ENCODE measurements around the gene HEBP2. TPM values are rescaled to one million over a fixed set of nuclear protein-coding genes. Genes with fewer than 3 reads are reported as not detected.
A peak's percentile ranks its signal among the peaks of the same experiment; 100 is the strongest.

Gene HEBP2
- total and polyA plus RNA-seq, 2 of the 13 experiments (the other 11 are each of a cell fraction or from before 2014, with no cell fraction given) = 16.0 to 72.8 TPM

DNA sequence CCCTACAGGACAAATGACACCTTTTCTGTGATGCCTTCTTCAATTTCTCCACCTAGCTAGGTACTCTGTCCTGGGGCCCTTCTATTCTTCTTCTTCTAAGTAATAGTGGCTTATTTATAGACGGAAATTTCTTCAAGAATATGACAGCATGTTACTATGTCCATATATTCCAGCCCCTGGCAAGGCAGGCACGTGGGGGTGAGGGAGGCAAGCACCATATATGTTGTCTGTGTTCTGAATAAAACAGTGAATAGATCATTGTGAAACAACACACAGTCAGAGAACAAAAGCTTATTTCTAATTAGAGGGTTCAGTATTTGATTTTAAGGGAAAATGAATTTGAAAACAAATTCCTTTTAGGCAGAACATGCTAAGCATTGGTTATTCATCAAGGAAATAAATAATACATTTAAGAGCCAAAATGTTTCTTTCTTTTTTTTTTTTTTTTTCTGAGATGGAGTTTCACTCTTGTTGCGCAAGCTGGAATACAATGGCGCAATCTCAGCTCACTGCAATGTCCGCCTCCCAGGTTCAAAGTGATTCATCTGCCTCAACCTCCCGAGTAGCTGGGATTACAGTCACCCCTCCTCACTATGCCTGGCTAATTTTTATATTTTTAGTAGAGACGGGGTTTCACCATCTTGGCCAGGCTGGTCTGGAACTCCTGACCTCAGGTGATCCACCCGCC lies 6.2 kb downstream of the HEBP2 start (continued):
- TF ChIP-seq, protein P1, sequence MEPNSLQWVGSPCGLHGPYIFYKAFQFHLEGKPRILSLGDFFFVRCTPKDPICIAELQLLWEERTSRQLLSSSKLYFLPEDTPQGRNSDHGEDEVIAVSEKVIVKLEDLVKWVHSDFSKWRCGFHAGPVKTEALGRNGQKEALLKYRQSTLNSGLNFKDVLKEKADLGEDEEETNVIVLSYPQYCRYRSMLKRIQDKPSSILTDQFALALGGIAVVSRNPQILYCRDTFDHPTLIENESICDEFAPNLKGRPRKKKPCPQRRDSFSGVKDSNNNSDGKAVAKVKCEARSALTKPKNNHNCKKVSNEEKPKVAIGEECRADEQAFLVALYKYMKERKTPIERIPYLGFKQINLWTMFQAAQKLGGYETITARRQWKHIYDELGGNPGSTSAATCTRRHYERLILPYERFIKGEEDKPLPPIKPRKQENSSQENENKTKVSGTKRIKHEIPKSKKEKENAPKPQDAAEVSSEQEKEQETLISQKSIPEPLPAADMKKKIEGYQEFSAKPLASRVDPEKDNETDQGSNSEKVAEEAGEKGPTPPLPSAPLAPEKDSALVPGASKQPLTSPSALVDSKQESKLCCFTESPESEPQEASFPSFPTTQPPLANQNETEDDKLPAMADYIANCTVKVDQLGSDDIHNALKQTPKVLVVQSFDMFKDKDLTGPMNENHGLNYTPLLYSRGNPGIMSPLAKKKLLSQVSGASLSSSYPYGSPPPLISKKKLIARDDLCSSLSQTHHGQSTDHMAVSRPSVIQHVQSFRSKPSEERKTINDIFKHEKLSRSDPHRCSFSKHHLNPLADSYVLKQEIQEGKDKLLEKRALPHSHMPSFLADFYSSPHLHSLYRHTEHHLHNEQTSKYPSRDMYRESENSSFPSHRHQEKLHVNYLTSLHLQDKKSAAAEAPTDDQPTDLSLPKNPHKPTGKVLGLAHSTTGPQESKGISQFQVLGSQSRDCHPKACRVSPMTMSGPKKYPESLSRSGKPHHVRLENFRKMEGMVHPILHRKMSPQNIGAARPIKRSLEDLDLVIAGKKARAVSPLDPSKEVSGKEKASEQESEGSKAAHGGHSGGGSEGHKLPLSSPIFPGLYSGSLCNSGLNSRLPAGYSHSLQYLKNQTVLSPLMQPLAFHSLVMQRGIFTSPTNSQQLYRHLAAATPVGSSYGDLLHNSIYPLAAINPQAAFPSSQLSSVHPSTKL (CRISPR knock-in tag; IDR thresholded peaks at IDR 0.05) = no peak
- TF ChIP-seq CEBPB (IDR thresholded peaks at IDR 0.05; ENCODE audit: borderline replicate concordance, low read depth, low read length) (peak; percentile 96), CERS6 (CRISPR knock-in tag; IDR thresholded peaks at IDR 0.05) (no peak), ARNT (IDR thresholded peaks at IDR 0.05) (no peak), NR2F1 (CRISPR knock-in tag; IDR thresholded peaks at IDR 0.05) (no peak), ZFP36L2 (CRISPR knock-in tag; IDR thresholded peaks at IDR 0.05) (no peak), ZNF329 (CRISPR knock-in tag; IDR thresholded peaks at IDR 0.05; ENCODE audit: low read depth) (no peak), SIN3A (IDR thresholded peaks at IDR 0.05; ENCODE audit: borderline replicate concordance, low read depth, low read length) (no peak), ZNF570 (CRISPR knock-in tag; IDR thresholded peaks at IDR 0.05; ENCODE audit: borderline replicate concordance) (no peak), ETV5 (CRISPR knock-in tag; IDR thresholded peaks at IDR 0.05; ENCODE audit: borderline replicate concordance) (no peak), HOXA3 (CRISPR knock-in tag; IDR thresholded peaks at IDR 0.05) (0 out of 2 replicates have a peak, but pooled peaks have one; percentile 14), GATAD2A (CRISPR knock-in tag; IDR thresholded peaks at IDR 0.05) (peak; percentile 41; the same call in 1 of the 2 replicates), ZNF207 (IDR thresholded peaks at IDR 0.05; ENCODE audit: borderline replicate concordance) (no peak)
- TF ChIP-seq, protein P2, sequence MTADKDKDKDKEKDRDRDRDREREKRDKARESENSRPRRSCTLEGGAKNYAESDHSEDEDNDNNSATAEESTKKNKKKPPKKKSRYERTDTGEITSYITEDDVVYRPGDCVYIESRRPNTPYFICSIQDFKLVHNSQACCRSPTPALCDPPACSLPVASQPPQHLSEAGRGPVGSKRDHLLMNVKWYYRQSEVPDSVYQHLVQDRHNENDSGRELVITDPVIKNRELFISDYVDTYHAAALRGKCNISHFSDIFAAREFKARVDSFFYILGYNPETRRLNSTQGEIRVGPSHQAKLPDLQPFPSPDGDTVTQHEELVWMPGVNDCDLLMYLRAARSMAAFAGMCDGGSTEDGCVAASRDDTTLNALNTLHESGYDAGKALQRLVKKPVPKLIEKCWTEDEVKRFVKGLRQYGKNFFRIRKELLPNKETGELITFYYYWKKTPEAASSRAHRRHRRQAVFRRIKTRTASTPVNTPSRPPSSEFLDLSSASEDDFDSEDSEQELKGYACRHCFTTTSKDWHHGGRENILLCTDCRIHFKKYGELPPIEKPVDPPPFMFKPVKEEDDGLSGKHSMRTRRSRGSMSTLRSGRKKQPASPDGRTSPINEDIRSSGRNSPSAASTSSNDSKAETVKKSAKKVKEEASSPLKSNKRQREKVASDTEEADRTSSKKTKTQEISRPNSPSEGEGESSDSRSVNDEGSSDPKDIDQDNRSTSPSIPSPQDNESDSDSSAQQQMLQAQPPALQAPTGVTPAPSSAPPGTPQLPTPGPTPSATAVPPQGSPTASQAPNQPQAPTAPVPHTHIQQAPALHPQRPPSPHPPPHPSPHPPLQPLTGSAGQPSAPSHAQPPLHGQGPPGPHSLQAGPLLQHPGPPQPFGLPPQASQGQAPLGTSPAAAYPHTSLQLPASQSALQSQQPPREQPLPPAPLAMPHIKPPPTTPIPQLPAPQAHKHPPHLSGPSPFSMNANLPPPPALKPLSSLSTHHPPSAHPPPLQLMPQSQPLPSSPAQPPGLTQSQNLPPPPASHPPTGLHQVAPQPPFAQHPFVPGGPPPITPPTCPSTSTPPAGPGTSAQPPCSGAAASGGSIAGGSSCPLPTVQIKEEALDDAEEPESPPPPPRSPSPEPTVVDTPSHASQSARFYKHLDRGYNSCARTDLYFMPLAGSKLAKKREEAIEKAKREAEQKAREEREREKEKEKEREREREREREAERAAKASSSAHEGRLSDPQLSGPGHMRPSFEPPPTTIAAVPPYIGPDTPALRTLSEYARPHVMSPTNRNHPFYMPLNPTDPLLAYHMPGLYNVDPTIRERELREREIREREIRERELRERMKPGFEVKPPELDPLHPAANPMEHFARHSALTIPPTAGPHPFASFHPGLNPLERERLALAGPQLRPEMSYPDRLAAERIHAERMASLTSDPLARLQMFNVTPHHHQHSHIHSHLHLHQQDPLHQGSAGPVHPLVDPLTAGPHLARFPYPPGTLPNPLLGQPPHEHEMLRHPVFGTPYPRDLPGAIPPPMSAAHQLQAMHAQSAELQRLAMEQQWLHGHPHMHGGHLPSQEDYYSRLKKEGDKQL (CRISPR knock-in tag; IDR thresholded peaks at IDR 0.05; ENCODE audit: low read depth) = no peak
